DND-41 (cell line): Measurements from ENCODE around the gene DACH2.

Source experiments
- ATAC-seq: fragments of 200-7000 bp; cut with Tn5 transposase; 3 replicates; pipeline ENCODE4 v1.9.1; 2021; ENCODE audit warnings: low read depth; ENCODE audit not compliant: insufficient read depth
- DNase-seq: peaks from one replicate; pipeline ENCODE4 v3.0.0-alpha.2; 2020
- H2AFZ ChIP-seq: 2 replicates; pipeline ENCODE4 v1.6.0; 2012; ENCODE audit warnings: low read depth, low read length
- H3K27ac ChIP-seq: 2 replicates; pipeline ENCODE4 v1.5.1; 2012; ENCODE audit warnings: low read length, inconsistent platforms
- H3K27me3 ChIP-seq: fragments of 200-600 bp; sonication (generic); 2 replicates; pipeline ENCODE4 v1.6.0; 2012; ENCODE audit warnings: low read length, mild to moderate bottlenecking, inconsistent platforms; ENCODE audit not compliant: insufficient read depth, poor library complexity
- H3K36me3 ChIP-seq: 2 replicates; pipeline ENCODE4 v1.5.1; 2012; ENCODE audit warnings: low read length, inconsistent platforms; ENCODE audit not compliant: insufficient read depth
- H3K4me1 ChIP-seq: 2 replicates; pipeline ENCODE4 v1.5.1; 2012; ENCODE audit warnings: mild to moderate bottlenecking, low read length; ENCODE audit not compliant: insufficient read depth
- H3K4me2 ChIP-seq: 2 replicates; pipeline ENCODE4 v1.6.0; 2012; ENCODE audit warnings: mild to moderate bottlenecking, moderate library complexity, low read length, inconsistent platforms; ENCODE audit not compliant: insufficient read depth
- H3K4me3 ChIP-seq, 2 experiments: fragments of 200-600 bp in 1 of 2; shearing (Covaris generic) in 1 of 2; 2 replicates each; pipeline ENCODE4 v1.5.1; 2012 to 2016; ENCODE audit warnings: inconsistent platforms in 2 of 2, low read length in 2 of 2, mild to moderate bottlenecking in 2 of 2, low read depth in 1 of 2, moderate library complexity in 1 of 2
- H3K79me2 ChIP-seq: 2 replicates; pipeline ENCODE4 v1.6.0; 2012; ENCODE audit warnings: low read length, inconsistent platforms; ENCODE audit not compliant: insufficient read depth
- H3K9ac ChIP-seq: 2 replicates; pipeline ENCODE4 v1.6.0; 2012; ENCODE audit warnings: low read depth, mild to moderate bottlenecking, inconsistent platforms, low read length, moderate library complexity
- H3K9me3 ChIP-seq: 2 replicates; pipeline ENCODE4 v1.5.1; 2012; ENCODE audit warnings: low read length, moderate library complexity, mild to moderate bottlenecking, inconsistent platforms; ENCODE audit not compliant: insufficient read depth, severe bottlenecking
- H4K20me1 ChIP-seq: 2 replicates; pipeline ENCODE4 v1.6.0; 2012; ENCODE audit warnings: low read length; ENCODE audit not compliant: insufficient read depth
- CTCF ChIP-seq: IDR thresholded peaks from 2 replicates; pipeline ENCODE4 v1.5.1; 2012; ENCODE audit warnings: borderline replicate concordance, low read length, moderate library complexity, mild to moderate bottlenecking; ENCODE audit not compliant: poor library complexity, severe bottlenecking; ENCODE audit errors: extremely low read depth
- EZH2 ChIP-seq: IDR thresholded peaks from 3 replicates; pipeline ENCODE4 v1.6.1; 2012; ENCODE audit warnings: borderline replicate concordance, low read depth, mild to moderate bottlenecking, moderate library complexity, low read length, inconsistent platforms; ENCODE audit not compliant: severe bottlenecking

The DACH2 gene

GRCh38 chrX:86121916-86122315 is 26.3 kb upstream of the DACH2 start:
- ATAC-seq = no peak
- Histone ChIP-seq H3K4me2 (no peak overlapping the region), H2AFZ (no peak overlapping the region), H3K79me2 (no peaks in the 10 kb centered on the region), H3K4me3 (no peak overlapping the region), H3K27ac (no peak overlapping the region), H3K27me3 (no peaks in the 10 kb centered on the region), H3K9me3 (no peaks in the 10 kb centered on the region), H3K36me3 (no peaks in the 10 kb centered on the region), H3K9ac (no peak overlapping the region), H3K4me1 (no peaks in the 10 kb centered on the region), H4K20me1 (no peaks in the 10 kb centered on the region)
- no peak for TF ChIP-seq EZH2
- no peak for TF ChIP-seq CTCF
- no peak for DNase-seq

DNA sequence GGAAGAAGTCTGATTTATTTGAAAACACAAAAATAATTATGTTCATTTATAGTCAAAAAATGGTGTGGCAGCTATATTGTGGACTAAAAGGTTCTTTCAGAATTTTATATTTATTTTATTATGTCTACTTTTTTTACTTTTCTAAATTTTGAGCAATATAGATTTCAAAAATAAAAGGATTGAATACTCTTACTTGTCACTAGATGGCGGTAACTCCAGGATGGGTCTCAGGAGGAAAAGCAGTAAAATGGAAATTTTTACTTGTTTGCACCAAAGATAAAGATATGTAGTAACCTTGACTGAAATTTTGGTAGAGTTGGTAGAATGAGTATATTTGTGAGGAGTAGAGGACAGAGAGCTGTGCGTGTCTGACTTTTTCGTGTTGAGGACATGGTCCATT is 14.5 kb upstream of the DACH2 start:
- Histone ChIP-seq H3K36me3 (no peaks in the 10 kb centered on the region), H3K4me3 (no peak overlapping the region), H3K9me3 (no peaks in the 10 kb centered on the region), H3K4me2 (no peak overlapping the region), H3K27me3 (no peaks in the 10 kb centered on the region), H3K79me2 (no peaks in the 10 kb centered on the region), H2AFZ (no peak overlapping the region), H4K20me1 (no peaks in the 10 kb centered on the region), H3K4me1 (no peaks in the 10 kb centered on the region), H3K9ac (no peak overlapping the region), H3K27ac (no peak overlapping the region)
- no peak for TF ChIP-seq EZH2
- peak; percentile 44 for TF ChIP-seq CTCF
- ATAC-seq (no peak), DNase-seq (no peak)

DNA sequence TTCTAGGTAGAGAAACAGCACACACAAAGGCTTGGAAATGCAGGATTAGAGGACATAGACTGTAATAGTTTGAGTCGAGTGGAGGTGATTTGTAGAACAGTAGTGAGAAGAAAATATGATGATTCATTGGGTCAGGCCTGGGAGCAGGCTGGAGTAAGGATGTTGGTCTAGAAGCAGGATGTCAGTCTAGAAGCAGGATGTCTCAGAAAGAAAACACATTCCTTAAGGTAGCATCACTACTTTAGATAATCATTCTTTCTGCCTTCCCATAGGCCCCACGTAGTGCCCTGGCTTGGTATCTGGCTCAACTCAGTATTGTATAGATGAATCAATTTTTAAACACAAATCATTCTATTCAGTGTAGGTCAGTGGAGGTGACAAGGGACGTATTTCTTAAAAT is 11.2 kb upstream of the DACH2 start:
- Histone ChIP-seq H4K20me1 (no peaks in the 10 kb centered on the region), H3K9me3 (no peaks in the 10 kb centered on the region), H2AFZ (no peak overlapping the region), H3K9ac (no peak overlapping the region), H3K27ac (no peak overlapping the region), H3K4me3 (no peak overlapping the region), H3K4me1 (no peaks in the 10 kb centered on the region), H3K36me3 (no peaks in the 10 kb centered on the region), H3K79me2 (no peaks in the 10 kb centered on the region), H3K4me2 (no peak overlapping the region), H3K27me3 (no peaks in the 10 kb centered on the region)
- no peak for DNase-seq
- ATAC-seq = no peak
- TF ChIP-seq CTCF (no peak), EZH2 (no peak)

DNA sequence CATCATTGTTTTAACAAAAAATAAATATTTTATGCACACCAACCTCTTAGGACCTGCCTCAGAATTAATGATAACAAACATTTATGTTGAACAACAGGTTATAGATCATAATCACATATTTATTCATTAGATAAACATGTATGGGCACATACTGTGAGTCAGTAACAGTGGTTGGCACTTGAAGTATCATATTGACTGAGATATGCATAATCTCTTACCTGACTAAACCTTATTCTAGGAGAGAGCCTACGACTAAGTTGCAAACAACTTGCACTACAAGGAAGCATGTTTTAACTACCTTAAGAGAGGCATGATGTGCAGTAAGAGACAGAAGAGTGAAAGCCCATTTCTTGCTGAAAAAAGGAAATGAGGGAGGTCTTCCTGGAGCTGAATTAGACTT is 6.5 kb upstream of the DACH2 start:
- TF ChIP-seq CTCF = no peak
- TF ChIP-seq EZH2 = no peak
- Histone ChIP-seq H3K4me1 (no peaks in the 10 kb centered on the region), H3K9ac (no peak overlapping the region), H2AFZ (no peak overlapping the region), H4K20me1 (no peaks in the 10 kb centered on the region), H3K4me2 (no peak overlapping the region), H3K9me3 (no peaks in the 10 kb centered on the region), H3K27me3 (no peaks in the 10 kb centered on the region), H3K36me3 (no peaks in the 10 kb centered on the region), H3K27ac (no peak overlapping the region), H3K79me2 (no peaks in the 10 kb centered on the region), H3K4me3 (no peak overlapping the region)
- no peak for ATAC-seq
- no peak for DNase-seq
